AG09319 (cell line): Measurements from ENCODE around the gene TPBG.

Experiments used
- DNase-seq: peaks from one replicate; pipeline ENCODE4 v3.0.0-alpha.2; 2010; ENCODE audit warnings: low read depth; ENCODE audit errors: extremely low read depth
- TF ChIP-seq, protein P1 (sequence below): IDR thresholded peaks from 2 replicates; pipeline ENCODE4 v1.5.1; 2011; ENCODE audit warnings: low read depth, mild to moderate bottlenecking, inconsistent platforms, low read length, moderate library complexity

TPBG gene

DNA sequence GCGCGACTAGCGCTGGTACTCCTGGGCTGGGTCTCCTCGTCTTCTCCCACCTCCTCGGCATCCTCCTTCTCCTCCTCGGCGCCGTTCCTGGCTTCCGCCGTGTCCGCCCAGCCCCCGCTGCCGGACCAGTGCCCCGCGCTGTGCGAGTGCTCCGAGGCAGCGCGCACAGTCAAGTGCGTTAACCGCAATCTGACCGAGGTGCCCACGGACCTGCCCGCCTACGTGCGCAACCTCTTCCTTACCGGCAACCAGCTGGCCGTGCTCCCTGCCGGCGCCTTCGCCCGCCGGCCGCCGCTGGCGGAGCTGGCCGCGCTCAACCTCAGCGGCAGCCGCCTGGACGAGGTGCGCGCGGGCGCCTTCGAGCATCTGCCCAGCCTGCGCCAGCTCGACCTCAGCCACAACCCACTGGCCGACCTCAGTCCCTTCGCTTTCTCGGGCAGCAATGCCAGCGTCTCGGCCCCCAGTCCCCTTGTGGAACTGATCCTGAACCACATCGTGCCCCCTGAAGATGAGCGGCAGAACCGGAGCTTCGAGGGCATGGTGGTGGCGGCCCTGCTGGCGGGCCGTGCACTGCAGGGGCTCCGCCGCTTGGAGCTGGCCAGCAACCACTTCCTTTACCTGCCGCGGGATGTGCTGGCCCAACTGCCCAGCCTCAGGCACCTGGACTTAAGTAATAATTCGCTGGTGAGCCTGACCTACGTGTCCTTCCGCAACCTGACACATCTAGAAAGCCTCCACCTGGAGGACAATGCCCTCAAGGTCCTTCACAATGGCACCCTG, 1.6 kb downstream of the TPBG start:
- TF ChIP-seq, protein P1, sequence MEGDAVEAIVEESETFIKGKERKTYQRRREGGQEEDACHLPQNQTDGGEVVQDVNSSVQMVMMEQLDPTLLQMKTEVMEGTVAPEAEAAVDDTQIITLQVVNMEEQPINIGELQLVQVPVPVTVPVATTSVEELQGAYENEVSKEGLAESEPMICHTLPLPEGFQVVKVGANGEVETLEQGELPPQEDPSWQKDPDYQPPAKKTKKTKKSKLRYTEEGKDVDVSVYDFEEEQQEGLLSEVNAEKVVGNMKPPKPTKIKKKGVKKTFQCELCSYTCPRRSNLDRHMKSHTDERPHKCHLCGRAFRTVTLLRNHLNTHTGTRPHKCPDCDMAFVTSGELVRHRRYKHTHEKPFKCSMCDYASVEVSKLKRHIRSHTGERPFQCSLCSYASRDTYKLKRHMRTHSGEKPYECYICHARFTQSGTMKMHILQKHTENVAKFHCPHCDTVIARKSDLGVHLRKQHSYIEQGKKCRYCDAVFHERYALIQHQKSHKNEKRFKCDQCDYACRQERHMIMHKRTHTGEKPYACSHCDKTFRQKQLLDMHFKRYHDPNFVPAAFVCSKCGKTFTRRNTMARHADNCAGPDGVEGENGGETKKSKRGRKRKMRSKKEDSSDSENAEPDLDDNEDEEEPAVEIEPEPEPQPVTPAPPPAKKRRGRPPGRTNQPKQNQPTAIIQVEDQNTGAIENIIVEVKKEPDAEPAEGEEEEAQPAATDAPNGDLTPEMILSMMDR = no peak
- DNase-seq = no peak

GRCh38 chr6:82367704-82368103, 4.1 kb downstream of the TPBG start:
- TF ChIP-seq, protein P1 = no peak
- no peak for DNase-seq

DNA sequence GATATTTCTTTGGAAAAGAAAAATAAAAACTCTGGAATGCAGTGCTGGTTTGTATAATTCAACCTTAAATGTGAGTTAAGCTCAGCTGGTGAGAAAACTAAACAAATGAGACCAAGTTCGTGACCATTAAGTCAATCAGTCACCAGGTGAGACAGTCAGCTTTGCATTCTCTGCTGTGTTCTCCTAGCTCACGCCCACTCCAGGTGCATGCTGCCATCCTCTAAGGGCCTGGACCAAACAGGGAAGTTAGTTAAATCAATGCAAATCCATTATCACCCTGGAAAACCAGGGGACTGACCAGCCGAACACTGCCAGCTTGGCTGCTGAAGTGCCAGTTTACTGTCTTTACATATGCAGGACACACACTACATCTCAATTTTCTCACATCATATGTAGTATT, 7.2 kb downstream of the TPBG start:
- no peak for DNase-seq
- TF ChIP-seq, protein P1 = no peak

GRCh38 chr6:82371799-82372546, 8.4 kb downstream of the TPBG start:
- DNase-seq = no peak
- TF ChIP-seq, protein P1 = no peak

DNA sequence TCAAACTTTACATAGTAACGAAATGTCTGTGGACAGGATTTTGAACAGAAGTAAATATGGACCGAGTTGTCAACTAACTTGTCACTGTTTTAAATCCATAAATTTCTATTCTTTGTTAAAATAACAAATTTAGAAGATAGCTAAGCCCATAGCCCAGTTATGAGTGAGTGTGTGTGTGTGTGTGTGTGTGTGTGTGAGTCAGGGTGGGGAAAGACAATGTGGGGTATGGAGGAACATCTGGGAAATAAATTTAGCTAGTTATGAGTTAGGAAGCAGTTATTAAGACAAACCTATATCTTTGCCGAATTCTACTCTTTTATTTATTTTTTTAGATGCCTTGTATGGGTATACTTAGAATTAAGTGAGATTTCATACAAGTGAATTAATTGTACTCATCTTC, 9.0 kb downstream of the TPBG start:
- DNase-seq = no peak
- TF ChIP-seq, protein P1 = no peak

- TF ChIP-seq, protein P1 = peak; percentile 2
- no peak for DNase-seq
These were observed 10.9 kb downstream of the TPBG start for GRCh38 chr6:82374516-82374915.

GRCh38 chr6:82376636-82377035, 13.0 kb downstream of the TPBG start:
- TF ChIP-seq, protein P1 = no peak
- no peak for DNase-seq
